ENCODE results near the gene MUC7. TPM values are rescaled to one million over a fixed set of nuclear protein-coding genes. Genes with fewer than 3 reads are reported as not detected.

MUC7 gene
- total and polyA plus RNA-seq, 2 donors (not counting 1 experiment from before 2014, with no cell fraction given): not detected

DNA sequence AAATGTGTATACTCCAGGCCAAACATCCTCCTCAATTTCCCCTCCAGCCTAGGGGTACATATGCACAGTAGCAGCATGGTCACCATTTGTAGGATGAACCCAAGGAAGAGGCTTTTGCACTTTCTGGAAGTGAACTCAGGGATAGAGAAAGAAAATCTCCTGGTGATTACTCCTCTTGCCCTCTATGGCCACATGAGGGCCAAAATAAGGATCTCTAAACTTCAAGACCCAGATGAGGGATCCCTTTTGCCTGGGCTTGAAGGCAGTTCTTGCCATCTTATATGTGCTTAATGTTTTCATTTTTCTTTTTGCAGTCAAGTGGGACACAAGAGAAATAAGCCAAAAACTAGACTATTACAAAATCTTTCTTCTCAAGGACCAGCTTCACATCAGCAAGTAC, 29.5 kb upstream of the MUC7 start:
- Mint-ChIP-seq H3K4me3 (no peak overlapping the region), H3K27ac (no peak overlapping the region), H3K27me3 (no peaks in the 10 kb centered on the region), H3K4me1 (no peaks in the 10 kb centered on the region), H3K9me3 (ENCODE audit: insufficient read depth) (no peaks in the 10 kb centered on the region)
- ChIA-PET POLR2A (no interaction called here), CTCF (no interaction called here)
- DNase-seq: no peak
- no peak overlapping the region for H3K4me3 ChIP-seq (ENCODE audit: control extremely low read depth in 1 of 5, extremely low read depth in 1 of 5, insufficient read depth in 1 of 5, low read depth in 2 of 5, low read length in 4 of 5)
- no peak overlapping the region for H3K27ac ChIP-seq (ENCODE audit: low read length in 2 of 2)
- no peak overlapping the region for H3K9ac ChIP-seq (ENCODE audit: low read length)
- no peaks in the 10 kb centered on the region for H3K79me2 ChIP-seq (ENCODE audit: control insufficient read depth, insufficient read depth, low read length)
- H3K36me3 ChIP-seq (replicated peaks in 1 of 2; ENCODE audit: control extremely low read depth in 1 of 2, control insufficient read depth in 1 of 2, extremely low read depth in 1 of 2, insufficient read depth in 2 of 2, low read length in 1 of 2): no peaks in the 10 kb centered on the region
- TF ChIP-seq EZH2 (IDR thresholded peaks at IDR 0.05; ENCODE audit: borderline replicate concordance, insufficient read depth, low read depth, low read length, poor library complexity, severe bottlenecking): no peak
- TF ChIP-seq, protein P1, sequence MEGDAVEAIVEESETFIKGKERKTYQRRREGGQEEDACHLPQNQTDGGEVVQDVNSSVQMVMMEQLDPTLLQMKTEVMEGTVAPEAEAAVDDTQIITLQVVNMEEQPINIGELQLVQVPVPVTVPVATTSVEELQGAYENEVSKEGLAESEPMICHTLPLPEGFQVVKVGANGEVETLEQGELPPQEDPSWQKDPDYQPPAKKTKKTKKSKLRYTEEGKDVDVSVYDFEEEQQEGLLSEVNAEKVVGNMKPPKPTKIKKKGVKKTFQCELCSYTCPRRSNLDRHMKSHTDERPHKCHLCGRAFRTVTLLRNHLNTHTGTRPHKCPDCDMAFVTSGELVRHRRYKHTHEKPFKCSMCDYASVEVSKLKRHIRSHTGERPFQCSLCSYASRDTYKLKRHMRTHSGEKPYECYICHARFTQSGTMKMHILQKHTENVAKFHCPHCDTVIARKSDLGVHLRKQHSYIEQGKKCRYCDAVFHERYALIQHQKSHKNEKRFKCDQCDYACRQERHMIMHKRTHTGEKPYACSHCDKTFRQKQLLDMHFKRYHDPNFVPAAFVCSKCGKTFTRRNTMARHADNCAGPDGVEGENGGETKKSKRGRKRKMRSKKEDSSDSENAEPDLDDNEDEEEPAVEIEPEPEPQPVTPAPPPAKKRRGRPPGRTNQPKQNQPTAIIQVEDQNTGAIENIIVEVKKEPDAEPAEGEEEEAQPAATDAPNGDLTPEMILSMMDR (IDR thresholded peaks at IDR 0.05): no peak
- H4K20me1 ChIP-seq (ENCODE audit: control insufficient read depth, insufficient read depth, low read length, poor library complexity, severe bottlenecking): no peaks in the 10 kb centered on the region
- no peak overlapping the region for H2AFZ ChIP-seq (ENCODE audit: insufficient read depth, low read depth, low read length, poor library complexity, severe bottlenecking)
- no peaks in the 10 kb centered on the region for H3K27me3 ChIP-seq (replicated peaks in 1 of 4; ENCODE audit: control extremely low read depth in 1 of 4, control insufficient read depth in 3 of 4, insufficient read depth in 4 of 4, low read length in 3 of 4)
- no peak overlapping the region for H3K4me2 ChIP-seq (replicated peaks; ENCODE audit: low read depth, low read length, poor library complexity, severe bottlenecking)
- intact Hi-C loops (cut with micrococcal nuclease): no loop called here
- H3K4me1 ChIP-seq (ENCODE audit: control insufficient read depth in 2 of 2, insufficient read depth in 2 of 2, low read length in 2 of 2): no peaks in the 10 kb centered on the region
- no peaks in the 10 kb centered on the region for H3K9me3 ChIP-seq (ENCODE audit: control extremely low read depth in 1 of 3, control insufficient read depth in 2 of 3, insufficient read depth in 1 of 3, low read length in 2 of 3)
- ATAC-seq (ENCODE audit: low read depth): no peak

DNA sequence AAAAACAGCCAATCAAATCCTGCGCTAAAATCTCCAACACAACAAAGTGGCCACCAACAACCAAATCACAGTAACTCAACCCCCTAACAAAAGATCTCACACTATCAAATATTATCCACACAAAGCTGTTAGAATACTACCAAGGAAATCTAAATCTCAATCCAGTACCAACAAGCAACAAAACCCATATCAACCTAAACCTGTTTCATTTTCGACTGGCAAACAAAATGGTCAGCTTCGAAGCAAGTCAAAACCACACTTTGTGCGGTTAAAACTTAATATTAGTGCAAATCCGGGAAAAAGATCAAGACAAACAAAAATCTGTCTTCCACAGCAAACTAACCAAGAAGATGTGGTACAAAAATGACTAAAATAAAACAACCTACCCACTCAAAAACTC, 28.7 kb upstream of the MUC7 start:
- CTCF ChIA-PET: no interaction called here
- Histone ChIP-seq H3K4me1 (ENCODE audit: control insufficient read depth in 2 of 2, insufficient read depth in 2 of 2, low read length in 2 of 2) (no peaks in the 10 kb centered on the region), H3K9ac (ENCODE audit: low read length) (no peak overlapping the region), H3K4me2 (replicated peaks; ENCODE audit: low read depth, low read length, poor library complexity, severe bottlenecking) (no peak overlapping the region), H3K9me3 (ENCODE audit: control extremely low read depth in 1 of 3, control insufficient read depth in 2 of 3, insufficient read depth in 1 of 3, low read length in 2 of 3) (no peaks in the 10 kb centered on the region), H3K27ac (ENCODE audit: low read length in 2 of 2) (no peak overlapping the region), H3K4me3 (ENCODE audit: control extremely low read depth in 1 of 5, extremely low read depth in 1 of 5, insufficient read depth in 1 of 5, low read depth in 2 of 5, low read length in 4 of 5) (no peak overlapping the region), H3K36me3 (replicated peaks in 1 of 2; ENCODE audit: control extremely low read depth in 1 of 2, control insufficient read depth in 1 of 2, extremely low read depth in 1 of 2, insufficient read depth in 2 of 2, low read length in 1 of 2) (no peaks in the 10 kb centered on the region), H3K79me2 (ENCODE audit: control insufficient read depth, insufficient read depth, low read length) (no peaks in the 10 kb centered on the region), H4K20me1 (ENCODE audit: control insufficient read depth, insufficient read depth, low read length, poor library complexity, severe bottlenecking) (no peaks in the 10 kb centered on the region), H3K27me3 (replicated peaks in 1 of 4; ENCODE audit: control extremely low read depth in 1 of 4, control insufficient read depth in 3 of 4, insufficient read depth in 4 of 4, low read length in 3 of 4) (no peaks in the 10 kb centered on the region), H2AFZ (ENCODE audit: insufficient read depth, low read depth, low read length, poor library complexity, severe bottlenecking) (no peak overlapping the region)
- no peak for TF ChIP-seq EZH2 (IDR thresholded peaks at IDR 0.05; ENCODE audit: borderline replicate concordance, insufficient read depth, low read depth, low read length, poor library complexity, severe bottlenecking)
- TF ChIP-seq, protein P1 (IDR thresholded peaks at IDR 0.05): no peak
- H3K27me3 Mint-ChIP-seq: no peaks in the 10 kb centered on the region
- H3K27ac Mint-ChIP-seq: no peak overlapping the region
- WGBS (ENCODE audit: insufficient coverage): 83% methylated on average over 2 of the region's 5 CpGs
- no peaks in the 10 kb centered on the region for H3K9me3 Mint-ChIP-seq (ENCODE audit: insufficient read depth)
- DNase-seq (no peak), ATAC-seq (ENCODE audit: low read depth) (no peak)
- H3K4me1 Mint-ChIP-seq: no peaks in the 10 kb centered on the region
- POLR2A ChIA-PET: no interaction called here
- intact Hi-C loops (cut with micrococcal nuclease): no loop called here
- no peak overlapping the region for H3K4me3 Mint-ChIP-seq
